Astrocyte of the spinal cord (primary cell): ENCODE measurements around the gene BPIFB4.
"Not testable (repeated sequence)": the region's sequence is repeated elsewhere in the genome, so short reads cannot be mapped to it uniquely, and the experiment has no call there.

Source experiments
- DNase-seq: peaks from one replicate; pipeline ENCODE4 v3.0.0; 2011; ENCODE audit warnings: low read depth, low spot score
- H3K4me3 ChIP-seq: 2 replicates; pipeline ENCODE4 v1.5.1; 2011; ENCODE audit warnings: low read depth, mild to moderate bottlenecking, low read length, moderate library complexity
- CTCF ChIP-seq: IDR thresholded peaks from 2 replicates; pipeline ENCODE4 v1.5.1; 2012; ENCODE audit warnings: low read depth, mild to moderate bottlenecking, low read length, inconsistent platforms
- in situ Hi-C: cut with HindIII; loops from 2 replicates; pipeline ENCODE4 v1.10.0; 2017; ENCODE audit warnings: low sequenced_read_pairs

BPIFB4 gene

GRCh38 chr20:33120934-33121333 is 41.5 kb downstream of the BPIFB4 start:
- no peak for DNase-seq
- H3K4me3 ChIP-seq = no peak overlapping the region
- in situ Hi-C loops = no loop called here
- TF ChIP-seq CTCF = no peak

- in situ Hi-C loops, H3K4me3 ChIP-seq, DNase-seq: not testable (repeated sequence)
Observed at GRCh38 chr20:33122297-33122696, 42.9 kb downstream of the BPIFB4 start.

GRCh38 chr20:33124261-33124660 is 44.8 kb downstream of the BPIFB4 start:
- in situ Hi-C loops = no loop called here

GRCh38 chr20:33124994-33125393 is 45.6 kb downstream of the BPIFB4 start:
- H3K4me3 ChIP-seq = no peak overlapping the region
- in situ Hi-C loops = no loop called here
- DNase-seq = no peak
- TF ChIP-seq CTCF = no peak

More at GRCh38 chr20:33124261-33124660, 44.8 kb downstream of the BPIFB4 start:
- H3K4me3 ChIP-seq = no peak overlapping the region
- no peak for TF ChIP-seq CTCF
- no peak for DNase-seq

- TF ChIP-seq CTCF = no peak
- in situ Hi-C loops = no loop called here
- DNase-seq = no peak
- H3K4me3 ChIP-seq = no peak overlapping the region
Observed at GRCh38 chr20:33125983-33126382, 46.5 kb downstream of the BPIFB4 start.

- DNase-seq = no peak
- no peak for TF ChIP-seq CTCF
- no peak overlapping the region for H3K4me3 ChIP-seq
- in situ Hi-C loops = no loop called here
Observed at GRCh38 chr20:33127422-33128097, 48.1 kb downstream of the BPIFB4 start.

- in situ Hi-C loops = no loop called here
- DNase-seq = peak; percentile 9
- no peak overlapping the region for H3K4me3 ChIP-seq
- TF ChIP-seq CTCF = no peak
Observed at GRCh38 chr20:33130568-33131061, 51.2 kb downstream of the BPIFB4 start.
